ENCODE data around the gene MRTFB.

The MRTFB gene

DNA sequence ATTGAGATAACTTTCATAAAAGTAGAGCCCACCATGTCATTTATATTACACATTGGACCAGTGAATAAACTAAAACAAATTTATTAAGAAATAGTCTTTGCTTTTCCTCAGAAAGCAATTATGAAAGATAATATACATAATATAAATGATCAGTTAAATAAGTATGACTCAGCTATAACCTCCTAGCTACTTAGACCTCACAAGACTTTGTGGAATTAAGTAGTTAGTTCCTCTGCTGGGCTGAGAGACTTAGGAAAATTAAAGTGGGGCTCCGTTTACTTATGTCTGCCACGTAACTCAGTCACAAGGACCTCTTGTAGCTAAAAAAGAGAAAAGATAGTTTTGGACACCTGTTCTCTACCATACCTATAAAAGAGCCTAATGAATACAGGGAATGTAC, 76.9 kb downstream of the MRTFB start:
- H3K4me1 Mint-ChIP-seq, result peaks cover 5 to 9% of the 10 kb centered on the region in 2 donors
- DNase-seq (no peak), ATAC-seq (replicated peaks) (no peak)
- no peaks in the 10 kb centered on the region for H3K27me3 Mint-ChIP-seq
- H3K27ac Mint-ChIP-seq, result no peak overlapping the region
- peaks cover 6 to 11% of the 10 kb centered on the region in 2 donors for H3K36me3 Mint-ChIP-seq
- H3K4me3 Mint-ChIP-seq, result no peak overlapping the region
- H3K9me3 Mint-ChIP-seq, result no peaks in the 10 kb centered on the region

DNA sequence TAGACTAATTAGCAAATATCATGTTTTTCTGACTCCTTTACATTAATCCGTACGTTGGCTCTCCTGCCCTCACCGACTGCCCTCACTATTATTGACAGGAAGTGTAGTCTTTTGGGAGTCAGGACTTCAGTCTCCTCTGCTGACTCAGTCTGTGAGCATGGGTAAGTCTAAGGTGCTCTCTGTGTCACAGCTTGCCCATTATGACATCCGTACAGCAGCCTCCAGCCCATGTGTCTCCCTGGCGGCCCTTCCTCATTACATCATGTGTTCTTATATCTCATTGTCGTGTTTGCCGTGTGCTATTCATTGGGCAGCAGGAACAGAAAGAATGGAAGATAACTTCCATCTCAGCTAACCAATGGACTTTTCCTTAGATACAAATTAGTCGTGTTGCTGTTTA, 77.5 kb downstream of the MRTFB start:
- Mint-ChIP-seq H3K4me3 (no peak overlapping the region), H3K36me3 (peaks cover 6 to 11% of the 10 kb centered on the region in 2 donors), H3K9me3 (no peaks in the 10 kb centered on the region), H3K27ac (no peak overlapping the region), H3K4me1 (peaks cover 5 to 9% of the 10 kb centered on the region in 2 donors), H3K27me3 (no peaks in the 10 kb centered on the region)
- DNase-seq (no peak), ATAC-seq (replicated peaks) (no peak)

DNA sequence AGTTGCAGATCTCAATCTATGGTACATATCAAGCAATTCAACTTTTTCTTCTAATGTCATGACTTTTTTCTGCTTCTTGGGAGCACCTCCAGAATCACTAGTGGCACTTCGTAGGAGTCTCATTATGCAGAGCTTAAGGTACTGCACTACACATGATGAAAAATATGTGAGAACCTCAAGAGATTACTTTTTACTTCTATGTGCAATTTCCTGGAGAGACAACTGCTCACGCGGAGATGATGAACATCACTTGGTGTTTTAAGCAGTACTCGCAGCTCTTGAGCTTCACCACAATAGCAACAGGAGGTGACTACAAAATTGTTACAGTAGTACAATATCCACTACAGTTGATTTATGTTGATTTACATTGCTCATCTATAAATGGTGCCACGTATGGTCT, 79.7 kb downstream of the MRTFB start:
- Mint-ChIP-seq H3K4me3 (no peak overlapping the region), H3K27me3 (no peaks in the 10 kb centered on the region), H3K4me1 (peaks cover 3 to 9% of the 10 kb centered on the region in 2 donors), H3K9me3 (no peaks in the 10 kb centered on the region), H3K27ac (no peak overlapping the region), H3K36me3 (peaks cover 6% of the 10 kb centered on the region in 2 donors)
- ATAC-seq (replicated peaks) (no peak), DNase-seq (no peak)

DNA sequence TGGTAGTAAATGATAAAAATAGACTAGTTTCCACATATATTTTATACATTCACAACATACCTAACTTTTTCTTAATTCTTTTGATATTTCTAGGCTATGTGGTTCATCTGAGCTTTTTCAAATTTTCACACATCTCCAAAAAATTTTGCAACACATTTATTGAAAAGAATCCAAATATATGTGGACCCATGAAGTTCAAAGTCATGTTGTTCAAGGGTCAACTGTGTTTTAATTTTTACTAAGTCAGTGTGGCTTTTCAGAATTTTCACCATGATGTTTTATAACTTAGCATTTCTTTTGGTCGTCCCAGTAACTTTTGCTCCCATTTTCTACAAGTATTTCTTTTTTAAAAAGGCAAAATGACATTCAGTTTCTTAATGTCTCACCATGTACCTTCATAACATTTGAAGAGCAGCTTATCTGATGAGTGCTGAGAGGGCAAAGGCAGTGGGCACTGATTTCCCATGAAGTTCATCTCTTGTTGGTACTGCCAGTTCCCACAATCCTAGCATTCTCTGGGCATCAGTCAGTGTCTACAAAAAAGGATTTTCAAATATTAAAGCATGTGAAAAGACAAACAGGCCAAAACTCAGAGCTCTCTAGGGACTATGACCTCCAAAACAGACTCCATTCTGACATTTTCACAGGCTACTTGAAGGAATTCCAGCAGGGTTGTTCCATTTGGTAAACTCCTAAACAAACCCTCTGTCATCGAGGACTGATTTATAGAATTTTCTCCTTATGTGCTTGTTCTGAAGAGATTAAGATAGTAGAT, 80.3 kb downstream of the MRTFB start:
- Mint-ChIP-seq H3K27ac (no peak overlapping the region), H3K9me3 (no peaks in the 10 kb centered on the region), H3K27me3 (no peaks in the 10 kb centered on the region), H3K4me1 (peaks cover 3 to 8% of the 10 kb centered on the region in 2 donors), H3K4me3 (no peak overlapping the region), H3K36me3 (peaks cover 6 to 7% of the 10 kb centered on the region in 2 donors)
- DNase-seq (no peak), ATAC-seq (replicated peaks) (no peak)

DNA sequence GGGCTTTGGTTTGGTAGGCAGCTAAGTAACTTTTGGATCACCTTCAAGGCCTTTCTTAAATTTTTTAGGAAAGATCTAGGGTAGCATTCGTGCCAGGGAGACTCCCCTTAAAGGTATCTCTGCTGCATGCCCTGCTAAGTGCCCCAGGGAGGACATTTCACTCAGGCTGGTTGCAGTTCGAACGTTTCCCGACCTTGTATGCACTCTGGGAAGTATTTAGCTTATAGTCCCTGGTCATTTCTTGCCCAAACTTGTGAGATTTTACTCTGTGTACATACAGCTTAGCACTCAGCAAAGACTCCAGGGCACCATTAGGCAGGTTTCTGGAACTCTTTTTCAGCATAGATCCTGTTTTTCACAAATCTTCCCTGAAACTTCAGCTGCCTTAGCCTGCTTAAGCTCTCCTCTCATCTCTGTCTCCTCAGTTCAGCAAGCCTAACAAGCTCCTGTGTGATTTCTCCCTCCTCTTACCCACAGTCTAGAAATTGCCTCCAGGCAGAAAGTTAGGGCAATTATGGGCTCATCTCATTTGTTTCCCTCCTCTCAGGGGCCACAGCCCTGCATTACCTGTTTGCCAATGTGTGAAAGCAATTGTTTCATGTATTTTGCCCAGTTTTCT, 84.6 kb downstream of the MRTFB start:
- H3K27me3 Mint-ChIP-seq, result no peaks in the 10 kb centered on the region
- peaks cover 0 to 3% of the 10 kb centered on the region in 2 donors for H3K36me3 Mint-ChIP-seq
- peaks cover 0 to 1% of the 10 kb centered on the region in 2 donors for H3K4me1 Mint-ChIP-seq
- no peak overlapping the region for H3K4me3 Mint-ChIP-seq
- DNase-seq, result no peak
- ATAC-seq (replicated peaks), result no peak
- no peak overlapping the region for H3K27ac Mint-ChIP-seq
- no peaks in the 10 kb centered on the region for H3K9me3 Mint-ChIP-seq

DNA sequence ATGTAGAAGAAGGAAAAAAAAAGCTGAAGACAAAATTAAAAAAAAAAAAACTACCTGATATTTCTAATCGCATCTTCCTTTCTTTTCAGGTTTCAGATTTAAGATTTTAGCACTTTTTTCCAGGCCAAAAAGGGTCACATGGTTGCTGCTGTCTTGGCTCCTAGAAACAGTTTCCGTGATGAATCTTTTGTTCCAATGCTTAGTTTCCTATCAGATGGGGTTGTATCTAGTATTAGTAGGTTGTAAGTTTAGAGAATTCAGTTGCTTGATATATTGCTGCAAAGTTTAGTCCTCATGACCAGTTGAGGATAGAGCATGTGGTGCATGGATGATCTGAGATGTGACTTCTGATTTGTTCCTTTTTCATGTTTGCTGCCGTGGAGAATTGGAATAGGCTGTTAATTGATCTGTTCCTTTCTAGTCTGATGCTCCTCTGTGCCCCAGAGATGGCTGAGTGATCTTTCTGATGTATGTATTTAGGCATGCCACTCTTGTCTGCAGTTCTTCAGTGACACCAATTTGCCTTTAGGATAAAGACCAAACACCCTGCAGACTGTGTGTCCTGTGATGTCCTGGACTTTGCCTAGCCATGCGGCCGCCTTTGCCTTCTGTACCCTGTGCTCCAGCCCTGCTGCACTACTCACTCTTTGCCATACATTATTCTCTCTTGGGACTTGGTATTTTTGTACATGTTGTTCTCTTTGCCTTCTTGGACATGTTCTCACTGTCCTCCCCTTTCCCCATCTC, 94.0 kb downstream of the MRTFB start:
- H3K27me3 Mint-ChIP-seq, result no peaks in the 10 kb centered on the region
- ATAC-seq (replicated peaks) (no peak), DNase-seq (no peak)
- H3K9me3 Mint-ChIP-seq, result no peaks in the 10 kb centered on the region
- no peak overlapping the region for H3K4me3 Mint-ChIP-seq
- H3K36me3 Mint-ChIP-seq, result peaks cover 0 to 3% of the 10 kb centered on the region in 2 donors
- peaks cover 17 to 35% of the 10 kb centered on the region in 2 donors for H3K4me1 Mint-ChIP-seq
- H3K27ac Mint-ChIP-seq, result no peak overlapping the region

DNA sequence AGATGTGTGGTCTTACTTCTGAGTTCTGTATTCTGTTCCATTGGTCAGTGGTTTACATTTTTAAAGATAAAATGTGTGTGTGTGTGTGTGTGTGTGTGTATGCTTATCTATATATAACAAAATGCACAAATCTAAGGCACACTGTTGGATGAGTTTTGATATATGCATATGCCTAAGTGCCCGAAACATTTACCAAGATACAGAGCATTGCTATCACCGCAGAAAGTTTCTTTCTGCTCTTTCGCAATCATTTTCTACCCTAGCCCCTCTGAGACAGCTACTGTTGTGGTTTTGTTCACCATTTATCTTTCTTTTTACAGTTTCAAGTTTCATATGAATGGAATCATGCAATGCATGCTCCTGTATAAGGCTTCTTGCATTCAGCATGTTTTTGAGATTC, 97.0 kb downstream of the MRTFB start:
- H3K9me3 Mint-ChIP-seq, result peaks cover 9 to 10% of the 10 kb centered on the region in 2 donors
- H3K4me1 Mint-ChIP-seq, result peaks cover 17 to 35% of the 10 kb centered on the region in 2 donors
- H3K27me3 Mint-ChIP-seq, result no peaks in the 10 kb centered on the region
- H3K4me3 Mint-ChIP-seq, result no peak overlapping the region
- H3K36me3 Mint-ChIP-seq, result peaks cover 3 to 13% of the 10 kb centered on the region in 2 donors
- ATAC-seq (replicated peaks) (no peak), DNase-seq (no peak)
- no peak overlapping the region for H3K27ac Mint-ChIP-seq

DNA sequence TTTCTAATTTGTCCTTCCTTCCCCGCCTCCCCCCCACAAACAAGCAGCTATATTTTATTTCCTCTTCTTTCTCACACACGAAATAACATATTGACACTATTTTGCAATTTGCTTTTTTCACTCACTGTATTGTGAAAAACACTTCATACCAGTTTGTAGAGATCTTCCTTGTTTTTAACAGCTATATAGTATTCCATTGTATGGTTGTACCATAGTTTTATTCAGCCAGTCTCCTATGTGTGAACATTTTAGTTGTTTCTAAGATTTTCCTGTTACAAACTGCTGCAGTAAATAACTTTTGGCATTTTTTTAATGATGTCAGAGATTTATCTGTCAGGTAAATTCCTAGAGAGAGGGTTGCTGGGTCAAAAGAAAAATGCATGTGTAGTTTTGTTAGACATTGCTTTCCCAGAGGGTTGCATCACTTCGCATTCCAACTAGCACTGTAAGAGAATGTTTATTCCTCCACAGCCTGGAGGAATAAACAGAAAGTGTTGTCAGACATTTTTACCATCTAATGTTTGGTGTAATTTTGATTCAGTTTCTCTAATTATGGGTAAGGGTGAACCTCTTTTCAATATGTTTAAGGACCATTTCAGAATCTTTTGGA, 101.2 kb downstream of the MRTFB start:
- peaks cover 5 to 17% of the 10 kb centered on the region in 2 donors for H3K36me3 Mint-ChIP-seq

DNA sequence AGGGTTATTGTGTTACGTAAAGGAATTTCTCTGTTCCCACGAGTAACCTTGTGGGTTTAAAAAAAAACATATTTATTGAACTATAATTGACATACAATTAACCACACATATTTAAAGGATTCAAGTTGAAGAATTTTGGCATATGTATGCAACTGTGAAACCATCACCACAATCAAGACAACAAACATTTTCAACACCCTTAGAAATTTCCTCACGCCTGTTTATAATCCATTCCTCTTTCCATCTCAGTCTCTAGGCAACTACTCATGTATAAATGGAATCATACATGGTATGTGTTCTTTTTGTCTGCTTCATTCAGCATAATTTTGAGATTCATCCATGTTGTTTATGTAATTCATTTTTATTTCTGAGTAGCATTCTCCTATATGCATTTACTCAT, 104.0 kb downstream of the MRTFB start:
- H3K4me3 Mint-ChIP-seq, result no peak overlapping the region
- ATAC-seq (replicated peaks) (no peak), DNase-seq (no peak)
- peaks cover 10 to 25% of the 10 kb centered on the region in 2 donors for H3K36me3 Mint-ChIP-seq
- H3K4me1 Mint-ChIP-seq, result no peaks in the 10 kb centered on the region
- no peak overlapping the region for H3K27ac Mint-ChIP-seq
- H3K27me3 Mint-ChIP-seq, result no peaks in the 10 kb centered on the region
- H3K9me3 Mint-ChIP-seq, result peaks cover 11 to 15% of the 10 kb centered on the region in 2 donors

More for the DNA sequence above, 101.2 kb downstream of the MRTFB start:
- Mint-ChIP-seq H3K27me3 (no peaks in the 10 kb centered on the region), H3K9me3 (peaks cover 11 to 15% of the 10 kb centered on the region in 2 donors), H3K27ac (no peak overlapping the region), H3K4me3 (no peak overlapping the region), H3K4me1 (peaks cover 2 to 8% of the 10 kb centered on the region in 2 donors)
- ATAC-seq (replicated peaks) (no peak), DNase-seq (no peak)

DNA sequence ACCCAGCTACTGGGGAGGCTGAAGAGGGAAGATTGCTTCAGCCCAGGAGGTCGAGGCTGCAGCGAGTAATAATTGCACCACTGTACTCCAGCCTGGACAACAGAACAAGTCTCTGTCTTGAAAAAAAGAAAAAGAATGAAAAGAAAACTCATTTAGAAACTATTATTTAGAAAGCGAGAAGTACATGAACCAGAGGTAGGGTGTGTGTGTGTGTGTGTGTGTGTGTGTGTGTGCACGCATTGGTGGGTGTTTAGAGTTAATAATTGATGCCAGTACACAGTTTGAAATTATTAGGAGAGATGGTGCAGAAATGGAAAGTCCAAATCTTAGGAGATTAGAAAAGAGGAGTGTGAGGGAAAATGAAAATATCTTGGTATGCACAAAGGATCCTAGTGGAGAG, 106.6 kb downstream of the MRTFB start:
- no peak for ATAC-seq (replicated peaks)
- Mint-ChIP-seq H3K27ac (no peak overlapping the region), H3K27me3 (no peaks in the 10 kb centered on the region), H3K9me3 (peaks cover 4 to 8% of the 10 kb centered on the region in 2 donors), H3K4me1 (peaks cover 0 to 7% of the 10 kb centered on the region in 2 donors), H3K4me3 (no peak overlapping the region), H3K36me3 (peaks cover 7 to 16% of the 10 kb centered on the region in 2 donors)
- DNase-seq, result no peak

DNA sequence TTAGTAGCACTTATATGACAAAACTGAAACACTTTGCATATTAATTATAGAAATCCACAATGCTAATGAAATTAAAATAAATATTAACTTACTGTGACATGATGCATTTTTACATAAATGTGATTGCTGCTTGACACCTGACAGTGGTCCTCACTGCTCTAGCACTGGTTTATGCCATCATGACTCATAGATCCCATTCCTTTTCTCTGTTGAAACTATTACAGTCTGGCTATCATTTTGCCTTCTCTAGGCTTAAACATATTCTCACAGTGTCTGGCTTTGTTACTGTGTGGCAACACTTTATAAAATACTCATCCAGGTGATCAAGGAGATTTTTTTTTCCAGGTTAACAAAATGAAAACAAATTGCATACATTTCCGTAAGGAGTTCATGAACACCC, 108.0 kb downstream of the MRTFB start:
- H3K4me1 Mint-ChIP-seq, result peaks cover 0 to 7% of the 10 kb centered on the region in 2 donors
- no peak for ATAC-seq (replicated peaks)
- H3K4me3 Mint-ChIP-seq, result no peak overlapping the region
- no peak overlapping the region for H3K27ac Mint-ChIP-seq
- peaks cover 0 to under 1% of the 10 kb centered on the region in 2 donors for H3K9me3 Mint-ChIP-seq
- peaks cover 5 to 12% of the 10 kb centered on the region in 2 donors for H3K36me3 Mint-ChIP-seq
- H3K27me3 Mint-ChIP-seq, result no peaks in the 10 kb centered on the region
- DNase-seq, result no peak

DNA sequence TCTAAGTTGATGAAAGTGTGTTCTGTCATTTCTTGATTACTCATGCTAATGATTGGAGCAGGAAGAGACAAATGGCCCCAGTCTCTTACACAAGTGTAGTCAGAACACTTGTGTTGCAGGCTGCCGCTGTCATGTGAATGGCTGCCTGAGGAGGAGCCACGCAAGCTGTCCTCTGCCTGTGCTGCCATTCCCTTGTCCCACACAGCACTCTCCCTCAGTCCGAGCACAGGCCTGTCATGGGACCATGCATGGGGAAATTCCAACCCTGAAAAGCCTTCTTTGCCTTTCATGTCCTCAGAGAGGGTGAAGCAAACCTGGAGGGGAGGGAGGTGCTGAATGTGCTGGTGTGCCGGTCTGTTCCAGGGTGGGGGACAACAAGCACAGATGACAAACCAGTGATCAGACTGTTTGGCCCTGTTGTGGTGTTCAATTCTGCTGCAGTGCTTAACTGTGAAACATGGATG, 109.4 kb downstream of the MRTFB start:
- no peak overlapping the region for H3K27ac Mint-ChIP-seq
- H3K27me3 Mint-ChIP-seq, result no peaks in the 10 kb centered on the region
- no peak overlapping the region for H3K4me3 Mint-ChIP-seq
- peaks cover 5 to 8% of the 10 kb centered on the region in 2 donors for H3K36me3 Mint-ChIP-seq
- DNase-seq (no peak), ATAC-seq (replicated peaks) (no peak)
- peaks cover 5 to 20% of the 10 kb centered on the region in 2 donors for H3K4me1 Mint-ChIP-seq
- no peaks in the 10 kb centered on the region for H3K9me3 Mint-ChIP-seq

DNA sequence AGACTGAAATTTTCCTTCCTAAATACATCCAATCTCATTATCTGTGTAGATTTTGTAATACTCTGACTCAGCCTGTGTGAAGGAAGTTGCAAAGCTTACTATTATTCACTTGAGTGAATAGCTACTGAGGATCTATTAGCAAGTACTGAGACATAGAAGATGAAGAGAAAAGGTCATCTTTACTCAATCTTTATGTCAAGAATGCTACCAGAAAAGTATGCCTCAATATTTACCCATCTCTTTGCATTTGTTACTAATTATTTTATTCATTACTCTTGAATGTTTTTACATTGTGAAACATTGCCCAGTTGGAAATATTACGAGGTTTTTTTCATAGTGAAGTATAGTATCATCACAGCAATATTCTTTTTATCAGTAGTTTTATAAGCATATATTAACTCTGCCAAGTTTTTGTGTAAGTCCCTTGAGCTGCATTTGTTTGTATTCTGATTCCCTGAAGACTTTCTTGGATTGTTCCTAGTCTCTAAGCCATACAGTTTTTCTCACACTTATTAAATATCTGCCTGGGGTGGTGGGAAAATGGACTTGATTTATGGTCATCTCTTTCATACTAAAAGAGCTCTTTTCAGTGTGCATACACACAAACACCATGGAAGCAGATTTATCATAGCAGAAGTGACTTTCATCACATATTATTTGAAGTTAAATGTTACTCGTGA, 110.4 kb downstream of the MRTFB start:
- H3K4me1 Mint-ChIP-seq, result peaks cover 8 to 29% of the 10 kb centered on the region in 2 donors
- DNase-seq (no peak), ATAC-seq (replicated peaks) (no peak)

DNA sequence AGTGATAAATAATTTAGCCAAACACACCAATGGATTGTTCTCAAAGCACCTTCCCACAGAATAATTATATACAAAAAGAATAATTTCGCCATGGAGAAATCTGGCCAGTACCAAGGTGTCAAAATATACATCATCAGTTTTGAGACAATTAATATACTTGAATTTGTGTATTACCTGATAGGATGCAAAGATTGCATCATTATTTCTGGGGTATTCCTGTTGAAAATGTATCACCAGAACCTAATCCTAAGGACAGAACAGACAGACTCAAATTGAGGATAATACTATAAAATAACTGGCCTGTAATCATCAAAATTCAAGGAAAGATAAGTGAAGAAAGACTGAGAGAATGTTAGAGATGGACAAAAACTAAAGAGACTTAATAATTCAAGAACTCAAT, 111.9 kb downstream of the MRTFB start:
- Mint-ChIP-seq H3K27ac (no peak overlapping the region), H3K27me3 (no peaks in the 10 kb centered on the region), H3K36me3 (peaks cover 4% of the 10 kb centered on the region in 2 donors), H3K4me1 (peaks cover 8 to 37% of the 10 kb centered on the region in 2 donors), H3K4me3 (no peak overlapping the region), H3K9me3 (no peaks in the 10 kb centered on the region)
- no peak for DNase-seq
- no peak for ATAC-seq (replicated peaks)

More for the DNA sequence above, 110.4 kb downstream of the MRTFB start:
- H3K9me3 Mint-ChIP-seq, result no peaks in the 10 kb centered on the region
- peaks cover 7 to 8% of the 10 kb centered on the region in 2 donors for H3K36me3 Mint-ChIP-seq
- no peak overlapping the region for H3K27ac Mint-ChIP-seq
- no peaks in the 10 kb centered on the region for H3K27me3 Mint-ChIP-seq
- no peak overlapping the region for H3K4me3 Mint-ChIP-seq

Data from stimulated activated naive B cell treated with anti-CD40 and anti-IgM and Interleukin-4, amounts not matched to agents 10 μg/mL and 1 μg/mL and 100 μg/mL, for 72 hours (primary cell).